ENCODE data around the gene MROH2B. TPM values are rescaled to one million over a fixed set of nuclear protein-coding genes. Genes with fewer than 3 reads are reported as not detected.
A peak's percentile ranks its signal among the peaks of the same experiment; 100 is the strongest.

MROH2B gene
- total RNA-seq, 1 experiment from 2014 or later = not detected

DNA sequence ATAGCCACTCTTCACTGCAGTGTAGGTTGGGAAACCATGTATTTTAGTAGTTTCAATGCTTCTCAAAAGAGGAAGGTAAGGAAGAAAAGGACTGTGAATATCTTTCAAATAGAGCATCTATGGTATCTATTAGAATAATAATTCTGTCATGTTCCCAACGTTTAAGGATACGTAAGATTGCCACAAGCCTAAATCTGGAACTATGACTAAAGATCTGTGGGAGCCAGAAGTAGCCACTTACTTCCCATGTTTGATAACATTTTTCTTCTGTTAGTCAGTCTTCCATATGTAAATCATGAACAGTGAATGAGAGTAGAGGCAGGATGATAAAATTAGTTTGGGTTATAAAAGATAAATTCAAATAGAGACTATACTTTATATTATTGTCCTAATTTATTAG is 16.3 kb upstream of the MROH2B start:
- DNase-seq (ENCODE audit: low read depth, low spot score) (no peak), ATAC-seq (no peak)
- Histone ChIP-seq H4K20me1 (ENCODE audit: insufficient read depth) (no peaks in the 10 kb centered on the region), H3K9me3 (ENCODE audit: control insufficient read depth in 1 of 2, insufficient read depth in 1 of 2, low read depth in 1 of 2, low read length in 2 of 2) (no peaks in the 10 kb centered on the region), H3K4me2 (ENCODE audit: low read length) (no peak overlapping the region), H3K27me3 (ENCODE audit: insufficient read depth, low read length) (no peaks in the 10 kb centered on the region), H2AFZ (ENCODE audit: low read depth, low read length, poor library complexity, severe bottlenecking) (no peak overlapping the region), H3K36me3 (ENCODE audit: control insufficient read depth in 1 of 2, insufficient read depth in 2 of 2, low read length in 2 of 2) (no peaks in the 10 kb centered on the region), H3K4me1 (ENCODE audit: control insufficient read depth in 1 of 2, insufficient read depth in 2 of 2, low read length in 2 of 2) (no peaks in the 10 kb centered on the region), H3K79me2 (ENCODE audit: insufficient read depth, low read length) (no peaks in the 10 kb centered on the region), H3K4me3 (replicated peaks in 1 of 2; ENCODE audit: low read depth in 1 of 2, low read length in 2 of 2) (no peak overlapping the region), H3K27ac (ENCODE audit: low read depth, low read length) (no peak overlapping the region), H3K9me2 (ENCODE audit: insufficient read depth) (no peaks in the 10 kb centered on the region), H3K9ac (ENCODE audit: low read length) (no peak overlapping the region)
- BruUV-seq (replicated peaks) = no TSS peak
- ChIA-PET CTCF (no interaction called here), POLR2A (no interaction called here), RAD21 (ENCODE audit: low non-redundant PET in 1 of 2, low total read pairs in 2 of 2, uncharacterized antibody in 2 of 2, unreplicated experiment in 2 of 2) (no interaction called here)
- TF ChIP-seq POLR2A (IDR thresholded peaks at IDR 0.05; ENCODE audit: borderline replicate concordance, extremely low read depth, insufficient read depth, insufficient read length) (no peak), ZFX (IDR thresholded peaks at IDR 0.05) (no peak)
- intact Hi-C loops (cut with micrococcal nuclease) = no loop called here

DNA sequence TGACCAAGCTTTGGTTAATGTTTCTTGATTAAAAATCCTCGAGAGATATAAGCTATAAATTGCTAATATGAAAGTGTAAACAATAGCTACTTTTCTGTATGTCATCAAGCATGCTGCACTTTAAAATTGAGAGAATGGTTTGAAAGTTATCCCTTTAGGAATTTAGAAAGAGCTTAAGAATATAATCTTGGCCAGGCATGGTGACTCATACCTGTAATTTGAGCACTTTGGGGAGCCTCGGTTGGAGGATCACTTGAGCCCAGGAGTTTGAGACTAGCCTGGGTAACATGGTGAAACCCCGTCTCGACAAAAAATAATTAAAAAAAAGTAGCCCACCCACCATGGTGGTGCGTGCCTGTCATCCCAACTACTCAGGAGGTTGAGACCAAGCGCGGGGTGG is 12.2 kb upstream of the MROH2B start:
- H3K9me3 ChIP-seq (ENCODE audit: control insufficient read depth in 1 of 2, insufficient read depth in 1 of 2, low read depth in 1 of 2, low read length in 2 of 2) = no peaks in the 10 kb centered on the region
- no TSS peak for BruUV-seq (replicated peaks)
- H3K9me2 ChIP-seq (ENCODE audit: insufficient read depth) = no peaks in the 10 kb centered on the region
- no peak overlapping the region for H3K4me3 ChIP-seq (replicated peaks in 1 of 2; ENCODE audit: low read depth in 1 of 2, low read length in 2 of 2)
- no peaks in the 10 kb centered on the region for H3K79me2 ChIP-seq (ENCODE audit: insufficient read depth, low read length)
- no peaks in the 10 kb centered on the region for H3K4me1 ChIP-seq (ENCODE audit: control insufficient read depth in 1 of 2, insufficient read depth in 2 of 2, low read length in 2 of 2)
- H2AFZ ChIP-seq (ENCODE audit: low read depth, low read length, poor library complexity, severe bottlenecking) = no peak overlapping the region
- H3K27ac ChIP-seq (ENCODE audit: low read depth, low read length) = no peak overlapping the region
- ChIA-PET POLR2A (no interaction called here), CTCF (interaction anchor here (1.3 kb wide), 1 partner anchor 179 kb away, joined by 4 read pairs; no protein-coding TSS in a partner anchor), RAD21 (ENCODE audit: low non-redundant PET in 1 of 2, low total read pairs in 2 of 2, uncharacterized antibody in 2 of 2, unreplicated experiment in 2 of 2) (no interaction called here)
- no peak overlapping the region for H3K4me2 ChIP-seq (ENCODE audit: low read length)
- H3K27me3 ChIP-seq (ENCODE audit: insufficient read depth, low read length) = no peaks in the 10 kb centered on the region
- no peaks in the 10 kb centered on the region for H4K20me1 ChIP-seq (ENCODE audit: insufficient read depth)
- no peak overlapping the region for H3K9ac ChIP-seq (ENCODE audit: low read length)
- ATAC-seq (no peak), DNase-seq (ENCODE audit: low read depth, low spot score) (no peak)
- H3K36me3 ChIP-seq (ENCODE audit: control insufficient read depth in 1 of 2, insufficient read depth in 2 of 2, low read length in 2 of 2) = no peaks in the 10 kb centered on the region
- no peak for TF ChIP-seq RAD21 (IDR thresholded peaks at IDR 0.05; ENCODE audit: low read depth)
- intact Hi-C loops (cut with micrococcal nuclease) = no loop called here

DNA sequence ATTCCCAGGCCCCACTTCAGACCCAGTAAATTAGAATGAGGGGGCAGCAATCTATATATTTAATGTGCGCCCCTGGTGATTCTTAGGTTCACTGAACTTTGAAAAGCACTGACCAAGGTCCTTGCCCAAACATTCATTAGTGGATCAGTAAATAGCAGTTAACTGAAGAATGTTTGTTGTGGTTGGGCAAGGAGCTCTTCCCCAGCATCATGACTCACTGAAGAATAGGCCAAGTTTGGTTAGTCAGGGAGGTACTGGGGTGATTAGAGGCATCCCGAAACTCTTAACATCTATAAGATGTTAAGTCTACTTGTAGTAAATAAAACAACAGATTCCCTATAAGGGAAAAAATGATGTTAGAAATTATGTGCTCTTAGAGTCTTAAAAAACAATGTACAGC is 833 bp upstream of the MROH2B start:
- ChIA-PET RAD21 (ENCODE audit: low non-redundant PET in 1 of 2, low total read pairs in 2 of 2, uncharacterized antibody in 2 of 2, unreplicated experiment in 2 of 2) (no interaction called here), CTCF (no interaction called here), POLR2A (no interaction called here)
- intact Hi-C loops (cut with micrococcal nuclease) = no loop called here
- DNase-seq (ENCODE audit: low read depth, low spot score) (no peak), ATAC-seq (peak; percentile 44; the same call in 1 of the 2 replicates)
- no peaks in the 10 kb centered on the region for H3K27me3 ChIP-seq (ENCODE audit: insufficient read depth, low read length)
- no peak overlapping the region for H3K4me2 ChIP-seq (ENCODE audit: low read length)
- H3K36me3 ChIP-seq (ENCODE audit: control insufficient read depth in 1 of 2, insufficient read depth in 2 of 2, low read length in 2 of 2) = no peaks in the 10 kb centered on the region
- no peak overlapping the region for H3K4me3 ChIP-seq (replicated peaks in 1 of 2; ENCODE audit: low read depth in 1 of 2, low read length in 2 of 2)
- H2AFZ ChIP-seq (ENCODE audit: low read depth, low read length, poor library complexity, severe bottlenecking) = no peak overlapping the region
- H3K9ac ChIP-seq (ENCODE audit: low read length) = no peak overlapping the region
- H4K20me1 ChIP-seq (ENCODE audit: insufficient read depth) = no peaks in the 10 kb centered on the region
- H3K27ac ChIP-seq (ENCODE audit: low read depth, low read length) = no peak overlapping the region
- no peaks in the 10 kb centered on the region for H3K9me3 ChIP-seq (ENCODE audit: control insufficient read depth in 1 of 2, insufficient read depth in 1 of 2, low read depth in 1 of 2, low read length in 2 of 2)
- no TSS peak for BruUV-seq (replicated peaks)
- H3K9me2 ChIP-seq (ENCODE audit: insufficient read depth) = no peaks in the 10 kb centered on the region
- no peaks in the 10 kb centered on the region for H3K79me2 ChIP-seq (ENCODE audit: insufficient read depth, low read length)
- no peaks in the 10 kb centered on the region for H3K4me1 ChIP-seq (ENCODE audit: control insufficient read depth in 1 of 2, insufficient read depth in 2 of 2, low read length in 2 of 2)
- no peak for TF ChIP-seq FOSL1 (IDR thresholded peaks at IDR 0.05; ENCODE audit: low read depth)
- no peak for TF ChIP-seq ELF1 (IDR thresholded peaks at IDR 0.05; ENCODE audit: borderline replicate concordance, low read depth)
- no peak for TF ChIP-seq EGR1 (IDR thresholded peaks at IDR 0.05; ENCODE audit: low read depth)
- TF ChIP-seq TCF7L2 (IDR thresholded peaks at IDR 0.05; ENCODE audit: borderline replicate concordance, extremely low read depth, insufficient read depth, insufficient read length) = no peak
- TF ChIP-seq EZH2 (IDR thresholded peaks at IDR 0.05) = no peak
- TF ChIP-seq JUND (IDR thresholded peaks at IDR 0.05) = no peak
- no peak for TF ChIP-seq CEBPB (IDR thresholded peaks at IDR 0.05; ENCODE audit: low read depth)
- TF ChIP-seq, protein P1, sequence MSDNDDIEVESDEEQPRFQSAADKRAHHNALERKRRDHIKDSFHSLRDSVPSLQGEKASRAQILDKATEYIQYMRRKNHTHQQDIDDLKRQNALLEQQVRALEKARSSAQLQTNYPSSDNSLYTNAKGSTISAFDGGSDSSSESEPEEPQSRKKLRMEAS (IDR thresholded peaks at IDR 0.05) = no peak
- TF ChIP-seq, protein P2, sequence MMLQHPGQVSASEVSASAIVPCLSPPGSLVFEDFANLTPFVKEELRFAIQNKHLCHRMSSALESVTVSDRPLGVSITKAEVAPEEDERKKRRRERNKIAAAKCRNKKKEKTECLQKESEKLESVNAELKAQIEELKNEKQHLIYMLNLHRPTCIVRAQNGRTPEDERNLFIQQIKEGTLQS (IDR thresholded peaks at IDR 0.05) = no peak
- no peak for TF ChIP-seq SP1 (IDR thresholded peaks at IDR 0.05; ENCODE audit: low read depth)
- no peak for TF ChIP-seq ZFX (IDR thresholded peaks at IDR 0.05)
- no peak for TF ChIP-seq SIN3A (IDR thresholded peaks at IDR 0.05; ENCODE audit: low read depth)
- no peak for TF ChIP-seq EZH2phosphoT487 (IDR thresholded peaks at IDR 0.05; ENCODE audit: borderline replicate concordance)
- no peak for TF ChIP-seq POLR2AphosphoS5 (IDR thresholded peaks at IDR 0.05; ENCODE audit: low read depth, low read length)
- no peak for TF ChIP-seq ZNF274 (IDR thresholded peaks at IDR 0.05; ENCODE audit: low read depth, low read length)

All from HCT116 (cell line).